Neuronal stem cell (in vitro differentiated cells): ENCODE data around the gene LRP2BP. TPM values are rescaled to one million over a fixed set of nuclear protein-coding genes. Genes with fewer than 3 reads are reported as not detected.

Experiments used
- DNase-seq: peaks from one replicate; pipeline ENCODE4 v3.0.0-alpha.2; 2013; ENCODE audit warnings: low spot score
- H2AFZ ChIP-seq: one replicate; pipeline ENCODE4 v1.6.1; 2013; ENCODE audit warnings: mild to moderate bottlenecking, low read length, inconsistent platforms
- H2AK5ac ChIP-seq: 2 replicates; pipeline ENCODE4 v1.6.1; 2013; ENCODE audit warnings: low read depth, mild to moderate bottlenecking, inconsistent platforms, low read length, moderate library complexity, mixed read lengths
- H2BK120ac ChIP-seq: 2 replicates; pipeline ENCODE4 v1.6.1; 2013; ENCODE audit warnings: low read depth, mild to moderate bottlenecking, inconsistent platforms, low read length, moderate library complexity, mixed read lengths
- H2BK12ac ChIP-seq: one replicate; pipeline ENCODE4 v1.6.1; 2013; ENCODE audit warnings: low read length, inconsistent platforms
- H2BK15ac ChIP-seq: 2 replicates; pipeline ENCODE4 v1.6.1; 2013; ENCODE audit warnings: mild to moderate bottlenecking, low read length, inconsistent platforms, mixed read lengths
- H2BK5ac ChIP-seq: one replicate; pipeline ENCODE4 v1.6.1; 2013; ENCODE audit warnings: inconsistent platforms, mild to moderate bottlenecking, low read length, moderate library complexity
- H3K14ac ChIP-seq: one replicate; pipeline ENCODE4 v1.6.1; 2013; ENCODE audit warnings: low read length, inconsistent platforms
- H3K18ac ChIP-seq: 2 replicates; pipeline ENCODE4 v1.6.1; 2013; ENCODE audit warnings: low read length, inconsistent platforms
- H3K23ac ChIP-seq: 2 replicates; pipeline ENCODE4 v1.6.1; 2013; ENCODE audit warnings: low read depth, mild to moderate bottlenecking, mixed read lengths, low read length, inconsistent platforms; ENCODE audit not compliant: poor library complexity
- H3K27ac ChIP-seq: replicated peaks from 3 replicates; pipeline ENCODE4 v1.5.1; 2013; ENCODE audit warnings: low read length, inconsistent platforms
- H3K27me3 ChIP-seq, 3 experiments: 2 replicates each; pipeline ENCODE4 v1.6.1; 2013; ENCODE audit warnings: low read length in 3 of 3, mild to moderate bottlenecking in 2 of 3, inconsistent platforms in 1 of 3, low read depth in 1 of 3, mixed read lengths in 1 of 3, moderate library complexity in 1 of 3; ENCODE audit not compliant: control insufficient read depth in 3 of 3, insufficient read depth in 3 of 3
- H3K36me3 ChIP-seq, 2 donors: replicated peaks in 1 of 2; 2 replicates each; pipeline ENCODE4 v1.6.1; 2013; ENCODE audit warnings: low read length in 2 of 2; ENCODE audit not compliant: control insufficient read depth in 2 of 2, insufficient read depth in 2 of 2
- H3K4ac ChIP-seq: 2 replicates; pipeline ENCODE4 v1.6.1; 2013; ENCODE audit warnings: inconsistent platforms, mild to moderate bottlenecking, low read length, moderate library complexity
- H3K4me1 ChIP-seq, 2 donors: 1 replicate in 1 of 2; 2 replicates in 1 of 2; pipeline ENCODE4 v1.6.1; 2013; ENCODE audit warnings: low read length in 2 of 2, low read depth in 1 of 2; ENCODE audit not compliant: control insufficient read depth in 2 of 2, insufficient read depth in 1 of 2
- H3K4me2 ChIP-seq: one replicate; pipeline ENCODE4 v1.6.1; 2013; ENCODE audit warnings: mild to moderate bottlenecking, low read length, inconsistent platforms; ENCODE audit not compliant: insufficient read depth, poor library complexity, severe bottlenecking
- H3K4me3 ChIP-seq, 2 donors: 2 replicates each; pipeline ENCODE4 v1.5.1; 2013; ENCODE audit warnings: low read length in 2 of 2, mild to moderate bottlenecking in 2 of 2, inconsistent platforms in 1 of 2, moderate library complexity in 1 of 2
- H3K79me1 ChIP-seq: one replicate; pipeline ENCODE4 v1.6.1; 2013; ENCODE audit warnings: low read depth, mild to moderate bottlenecking, inconsistent platforms, low read length, moderate library complexity
- H3K9ac ChIP-seq: one replicate; pipeline ENCODE4 v1.6.1; 2013; ENCODE audit warnings: mild to moderate bottlenecking, low read depth, low read length, inconsistent platforms; ENCODE audit not compliant: poor library complexity
- H3K9me3 ChIP-seq, 2 donors: replicated peaks in 1 of 2; 2 replicates each; pipeline versions ENCODE3 to v1.6.1; 2013; ENCODE audit warnings: low read length in 2 of 2, mild to moderate bottlenecking in 2 of 2, inconsistent platforms in 1 of 2, low read depth in 1 of 2, mixed read lengths in 1 of 2, moderate library complexity in 1 of 2; ENCODE audit not compliant: control insufficient read depth in 2 of 2, insufficient read depth in 1 of 2
- H4K8ac ChIP-seq: one replicate; pipeline ENCODE4 v1.6.1; 2013; ENCODE audit warnings: low read depth, mild to moderate bottlenecking, inconsistent platforms, low read length, moderate library complexity
- H4K91ac ChIP-seq: one replicate; pipeline ENCODE4 v1.6.1; 2013; ENCODE audit warnings: low read length, low read depth, mild to moderate bottlenecking, inconsistent platforms; ENCODE audit not compliant: poor library complexity
- WGBS, 2 donors: extraction: QIAGEN DNeasy Blood & Tissue Kit; methylation state at CpG; one replicate each; pipeline ENCODE4 v1.1.7; 2013; ENCODE audit warnings: missing lambda C conversion rate in 2 of 2, mixed read lengths in 1 of 2; ENCODE audit not compliant: insufficient read length in 2 of 2, insufficient replicate concordance in 1 of 2; ENCODE audit errors: extremely low coverage in 2 of 2; 5-methylcytosine and 5-hydroxymethylcytosine counted together
- polyA plus RNA-seq, 2 experiments: library from polyadenylated mRNA; stranded (reverse); fragments of 200-250 nt; gene quantifications; one replicate each; pipeline ENCODE4 v1.2.3, GENCODE V29; 2013

Gene LRP2BP
- 0.17 TPM for polyA plus RNA-seq (2013, experiment 1 of 2)
- 0.18 TPM for polyA plus RNA-seq (2013, experiment 2 of 2)

DNA sequence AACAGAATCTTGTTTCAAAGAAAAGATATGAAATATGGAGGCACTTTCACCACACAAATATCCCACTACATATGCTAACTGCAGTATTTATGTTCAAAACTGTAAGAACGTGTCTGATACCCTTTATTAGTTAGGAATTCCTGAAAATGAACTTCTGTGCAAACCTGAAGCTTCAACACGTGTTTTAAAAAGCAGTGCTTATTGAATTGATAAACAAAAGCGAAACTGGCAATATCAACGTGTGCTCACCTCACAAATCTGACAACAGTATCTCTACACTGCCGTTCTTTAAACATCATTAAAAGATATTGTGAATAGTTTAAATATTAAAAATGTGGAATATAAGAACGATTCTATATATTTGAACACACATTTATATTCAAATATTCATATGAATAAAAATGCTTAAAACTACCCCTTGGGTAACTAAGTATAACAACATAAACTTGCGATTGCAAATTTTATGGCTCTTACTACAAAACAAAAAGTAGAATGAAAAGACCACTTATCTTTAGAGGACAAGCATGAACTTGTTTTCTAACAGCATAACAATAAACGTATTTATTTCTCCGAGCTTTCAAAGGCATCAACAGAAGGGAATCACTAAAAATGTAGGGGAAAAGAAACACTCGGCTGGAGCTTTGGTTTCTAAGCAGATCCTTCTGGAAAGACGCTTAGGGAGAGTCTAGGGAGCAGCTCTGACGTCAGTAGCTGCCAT lies at the start of gene LRP2BP:
LRP2BP (minus strand) TSS at position 687 of the 718 bp plus-strand sequence. CDS start 17,738 bp downstream, outside the sequence.
- H3K4me1 ChIP-seq, result peaks cover 4 to 5% of the 10 kb centered on the region in 2 donors
- H3K18ac ChIP-seq, result peak within 1 kb of the TSS; percentile 98
- H3K9me3 ChIP-seq, result peaks cover 2 to 3% of the 10 kb centered on the region in 2 donors
- peak within 1 kb of the TSS; percentile 66 for H2BK5ac ChIP-seq
- peak within 1 kb of the TSS; percentile 81 for H3K9ac ChIP-seq
- H2BK12ac ChIP-seq, result peak within 1 kb of the TSS; percentile 58
- H3K4ac ChIP-seq, result peak within 1 kb of the TSS; percentile 89
- no peaks in the 10 kb centered on the region for H3K79me1 ChIP-seq
- H4K91ac ChIP-seq, result peak within 1 kb of the TSS; percentile 72
- peak within 1 kb of the TSS; percentile 38 for H2BK15ac ChIP-seq
- peak within 1 kb of the TSS; percentile 72 for H2BK120ac ChIP-seq
- H4K8ac ChIP-seq, result no peak within 1 kb of the TSS
- H3K27me3 ChIP-seq, result no peaks in the 10 kb centered on the region
- peak within 1 kb of the TSS; percentile 88 for H3K4me2 ChIP-seq
- H3K36me3 ChIP-seq, result peaks cover 0 to 18% of the 10 kb centered on the region in 2 donors
- peak within 1 kb of the TSS; percentile 98 for H3K23ac ChIP-seq
- no peak within 1 kb of the TSS for H2AK5ac ChIP-seq
- no peak for DNase-seq
- peak within 1 kb of the TSS; percentile 56 to 88 for H3K4me3 ChIP-seq
- WGBS, 2 donors, result no CpG with 5 or more reads among the region's 12 CpGs
- peak within 1 kb of the TSS; percentile 96 for H2AFZ ChIP-seq
- peak within 1 kb of the TSS; percentile 82 for H3K14ac ChIP-seq
- peak within 1 kb of the TSS; percentile 83 for H3K27ac ChIP-seq

DNA sequence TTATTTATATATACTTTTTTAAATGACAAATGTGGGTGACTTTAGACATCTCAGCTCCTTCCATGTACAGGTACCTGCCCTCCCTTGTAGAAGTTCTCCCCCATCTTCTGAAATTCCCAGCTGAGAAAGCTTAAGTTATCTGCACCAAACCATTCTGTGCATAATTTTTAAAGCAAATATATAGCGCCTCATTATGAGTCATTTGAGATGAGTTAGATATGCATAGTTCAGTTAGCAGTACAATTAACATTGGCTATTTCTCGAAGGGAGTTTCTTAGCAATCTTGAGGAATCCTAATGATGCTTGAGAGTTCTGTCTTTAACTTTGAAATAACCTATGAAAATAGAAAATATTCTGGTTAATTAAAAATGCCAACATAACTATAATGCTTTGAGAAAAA lies 49.5 kb upstream of the LRP2BP start:
- Histone ChIP-seq H3K4me2 (no peak overlapping the region), H4K91ac (no peak overlapping the region), H3K79me1 (no peaks in the 10 kb centered on the region), H3K18ac (no peak overlapping the region), H3K23ac (no peak overlapping the region), H3K36me3 (no peaks in the 10 kb centered on the region), H2BK120ac (no peak overlapping the region), H2BK5ac (no peak overlapping the region), H2BK12ac (no peak overlapping the region), H2BK15ac (no peak overlapping the region), H3K14ac (no peak overlapping the region), H3K9me3 (no peaks in the 10 kb centered on the region), H2AK5ac (no peak overlapping the region), H2AFZ (no peak overlapping the region), H3K27ac (no peak overlapping the region), H3K4ac (no peak overlapping the region), H3K4me1 (no peaks in the 10 kb centered on the region), H4K8ac (no peak overlapping the region), H3K4me3 (no peak overlapping the region), H3K9ac (no peak overlapping the region), H3K27me3 (no peaks in the 10 kb centered on the region)
- no peak for DNase-seq
- WGBS, 2 donors, result no CpG with 5 or more reads among the region's 2 CpGs

DNA sequence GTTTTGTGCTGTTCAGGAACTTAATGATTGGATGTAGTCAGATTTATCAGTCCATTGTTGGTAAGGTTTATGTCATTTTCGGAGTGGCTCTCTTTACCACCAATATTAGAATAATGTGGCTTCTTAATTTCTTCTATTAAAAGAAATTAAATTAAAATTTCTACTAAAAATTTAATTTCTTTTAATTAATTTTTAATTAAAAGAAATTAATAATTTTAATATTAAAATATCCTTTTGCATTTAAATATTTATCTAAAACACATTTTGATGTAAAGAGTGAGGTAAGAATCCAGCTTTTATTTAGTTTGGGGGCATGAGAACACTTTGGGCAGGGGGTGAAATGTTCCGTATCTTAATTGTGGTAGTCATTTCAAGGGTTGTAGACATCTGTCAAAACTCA lies 45.8 kb upstream of the LRP2BP start:
- WGBS, 2 donors, result no CpG with 5 or more reads among the region's 2 CpGs
- H3K27me3 ChIP-seq, result no peaks in the 10 kb centered on the region
- no peaks in the 10 kb centered on the region for H3K4me1 ChIP-seq
- no peak overlapping the region for H3K4me2 ChIP-seq
- H3K14ac ChIP-seq, result no peak overlapping the region
- H3K18ac ChIP-seq, result no peak overlapping the region
- H3K4ac ChIP-seq, result no peak overlapping the region
- no peak overlapping the region for H2BK12ac ChIP-seq
- no peak overlapping the region for H2BK5ac ChIP-seq
- H4K91ac ChIP-seq, result no peak overlapping the region
- H2BK120ac ChIP-seq, result no peak overlapping the region
- no peak overlapping the region for H2BK15ac ChIP-seq
- no peak overlapping the region for H3K27ac ChIP-seq
- no peaks in the 10 kb centered on the region for H3K79me1 ChIP-seq
- no peak for DNase-seq
- H3K23ac ChIP-seq, result no peak overlapping the region
- no peaks in the 10 kb centered on the region for H3K36me3 ChIP-seq
- H3K9me3 ChIP-seq, result no peaks in the 10 kb centered on the region
- no peak overlapping the region for H4K8ac ChIP-seq
- H2AFZ ChIP-seq, result no peak overlapping the region
- no peak overlapping the region for H3K4me3 ChIP-seq
- H2AK5ac ChIP-seq, result no peak overlapping the region
- no peak overlapping the region for H3K9ac ChIP-seq

DNA sequence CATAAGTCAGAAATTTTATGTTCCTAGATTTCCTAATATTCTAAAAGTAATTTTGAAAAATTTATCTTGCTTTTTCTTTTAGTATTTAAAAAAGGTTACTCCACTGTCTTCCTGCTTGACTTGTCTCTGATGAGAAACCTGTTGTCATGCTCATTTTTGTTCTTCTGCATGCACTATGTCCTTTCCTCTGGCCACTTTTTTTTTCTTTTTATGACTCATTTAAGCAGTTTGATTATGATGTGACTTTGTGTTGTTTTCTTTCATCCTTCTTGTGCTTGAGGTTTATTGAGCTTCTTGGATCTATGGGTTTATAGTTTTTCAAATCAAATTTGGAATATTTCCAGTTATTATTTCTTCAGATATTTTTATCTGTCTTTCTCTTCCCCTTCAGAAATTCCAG lies 42.1 kb upstream of the LRP2BP start:
- H2AFZ ChIP-seq, result no peak overlapping the region
- H3K9me3 ChIP-seq, result no peaks in the 10 kb centered on the region
- no peaks in the 10 kb centered on the region for H3K36me3 ChIP-seq
- no peak overlapping the region for H2BK120ac ChIP-seq
- H3K27ac ChIP-seq, result no peak overlapping the region
- no peak overlapping the region for H3K9ac ChIP-seq
- no peak overlapping the region for H2AK5ac ChIP-seq
- no peak overlapping the region for H3K18ac ChIP-seq
- H3K27me3 ChIP-seq, result no peaks in the 10 kb centered on the region
- no peak overlapping the region for H2BK5ac ChIP-seq
- no peak overlapping the region for H3K23ac ChIP-seq
- no peak overlapping the region for H4K8ac ChIP-seq
- no peak overlapping the region for H2BK12ac ChIP-seq
- H2BK15ac ChIP-seq, result no peak overlapping the region
- no peak overlapping the region for H3K4me2 ChIP-seq
- no peak overlapping the region for H4K91ac ChIP-seq
- no peaks in the 10 kb centered on the region for H3K79me1 ChIP-seq
- H3K14ac ChIP-seq, result no peak overlapping the region
- DNase-seq, result no peak
- H3K4me1 ChIP-seq, result no peaks in the 10 kb centered on the region
- H3K4ac ChIP-seq, result no peak overlapping the region
- H3K4me3 ChIP-seq, result no peak overlapping the region
